ENCODE data around the gene MGMT. TPM values are rescaled to one million over a fixed set of nuclear protein-coding genes. Genes with fewer than 3 reads are reported as not detected.

MGMT gene
- total RNA-seq, 1 donor from 2014 or later = 17.9 TPM

DNA sequence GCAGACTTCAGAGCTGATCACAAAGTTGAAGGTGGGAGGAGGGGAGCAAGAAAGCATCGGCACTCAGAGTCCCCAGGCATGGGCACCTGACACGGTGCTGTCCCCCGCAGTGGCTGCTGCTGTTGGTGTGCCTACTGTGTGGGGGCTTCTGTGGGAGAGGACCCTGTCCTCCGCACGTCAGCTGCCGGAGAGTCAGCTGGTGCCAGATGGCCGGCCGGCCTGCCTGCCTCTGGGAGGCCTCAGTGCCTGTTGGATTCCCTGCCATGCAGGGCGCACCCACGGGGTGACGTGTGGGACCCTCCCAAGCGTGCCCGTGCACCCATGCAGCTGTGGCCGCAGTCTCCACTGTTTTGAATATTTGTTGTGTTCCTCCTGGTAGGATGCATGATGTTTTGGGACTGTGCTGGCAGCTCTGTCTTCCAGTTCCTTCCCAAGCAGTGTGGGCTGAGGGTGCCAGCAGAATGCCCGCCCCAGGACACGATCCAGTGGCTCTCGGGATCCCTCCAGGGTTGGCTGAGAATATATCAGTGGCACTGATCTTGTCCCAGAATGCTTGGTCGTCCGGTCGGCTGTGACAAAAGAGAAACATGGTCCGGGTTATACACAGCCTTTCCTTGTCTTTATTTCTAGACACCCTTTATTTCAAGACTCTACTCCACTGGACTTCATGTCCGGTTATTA is 185.6 kb downstream of the MGMT start:
- intact Hi-C loops (cut with micrococcal nuclease) = no loop called here

- intact Hi-C loops (cut with micrococcal nuclease) = no loop called here
Observed at GRCh38 chr10:129653428-129653827, 186.4 kb downstream of the MGMT start.

GRCh38 chr10:129653861-129654260 is 186.8 kb downstream of the MGMT start:
- intact Hi-C loops (cut with micrococcal nuclease) = no loop called here

- intact Hi-C loops (cut with micrococcal nuclease) = no loop called here
Observed at GRCh38 chr10:129654461-129654860, 187.4 kb downstream of the MGMT start.

- intact Hi-C loops (cut with micrococcal nuclease) = no loop called here
Observed at GRCh38 chr10:129655007-129655678, 188.1 kb downstream of the MGMT start.

- intact Hi-C loops (cut with micrococcal nuclease) = no loop called here
Observed at GRCh38 chr10:129655679-129656031, 188.6 kb downstream of the MGMT start.

- intact Hi-C loops (cut with micrococcal nuclease) = no loop called here
Observed at GRCh38 chr10:129656642-129657041, 189.6 kb downstream of the MGMT start.

DNA sequence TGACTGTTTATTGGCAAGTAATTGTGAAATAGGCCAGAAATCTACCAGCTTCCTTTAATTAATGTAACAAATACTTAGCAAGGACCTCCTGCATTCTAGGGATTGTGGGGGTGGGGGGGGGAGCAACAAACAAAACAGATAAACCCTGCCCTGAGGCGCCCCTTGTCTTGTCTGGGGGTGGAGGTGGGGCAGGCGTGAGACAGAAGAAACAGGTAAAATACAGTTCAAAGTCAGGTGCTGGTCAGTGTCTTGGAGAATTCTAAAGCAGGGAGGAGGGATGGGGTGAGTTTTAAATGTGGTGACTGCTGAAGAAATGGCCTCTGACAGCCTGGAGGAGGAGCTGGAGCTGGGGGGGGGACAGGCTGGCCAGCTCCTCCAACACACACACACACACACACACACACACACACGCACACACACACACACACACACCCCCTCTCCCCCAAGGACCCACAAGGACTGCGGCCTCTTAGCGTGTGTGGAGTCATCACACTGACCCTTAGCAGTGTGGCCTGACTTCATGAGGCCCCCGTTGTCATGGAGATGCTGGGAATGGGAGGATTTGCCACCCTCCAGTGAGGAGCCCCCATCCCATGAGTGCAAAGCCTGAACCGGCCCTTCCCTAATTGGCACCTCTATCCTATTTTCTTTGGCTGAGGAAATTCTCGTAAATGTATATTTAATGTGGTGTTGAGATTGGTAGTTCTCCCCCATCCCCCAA is 190.4 kb downstream of the MGMT start:
- intact Hi-C loops (cut with micrococcal nuclease) = no loop called here

DNA sequence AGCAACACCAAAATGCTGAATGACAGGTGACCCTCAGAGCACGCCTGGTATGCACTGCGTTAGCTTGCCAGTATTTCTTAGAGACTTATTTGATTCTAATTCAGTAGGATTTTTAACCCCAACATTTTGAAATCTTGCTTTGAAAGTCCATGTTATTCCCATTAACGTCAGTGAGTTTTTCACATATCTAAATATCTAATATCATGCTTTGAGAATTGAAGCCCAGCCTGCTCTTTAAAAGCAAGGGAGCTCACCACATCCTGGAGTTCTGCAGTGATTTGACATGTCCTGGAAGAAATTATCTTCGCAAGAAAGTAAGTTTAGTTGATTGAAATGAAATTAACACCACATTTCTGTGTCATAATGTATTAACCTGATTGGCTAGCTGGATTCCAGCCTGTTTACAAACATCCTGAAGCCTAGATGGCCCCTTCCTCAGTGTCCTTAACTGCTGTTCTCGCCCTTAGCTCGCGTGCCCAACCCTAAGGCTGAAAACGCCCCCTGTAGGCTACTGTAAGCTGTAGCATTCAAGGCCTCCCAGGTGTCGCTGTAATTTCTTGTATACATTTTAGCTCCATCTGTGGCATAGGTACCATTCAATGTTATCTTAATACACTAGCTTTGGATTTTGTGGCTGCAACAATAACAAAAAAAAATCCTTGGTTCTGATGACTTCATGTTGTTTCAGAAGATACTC is 191.5 kb downstream of the MGMT start:
- intact Hi-C loops (cut with micrococcal nuclease) = no loop called here

GRCh38 chr10:129659508-129660268 is 192.6 kb downstream of the MGMT start:
- intact Hi-C loops (cut with micrococcal nuclease) = no loop called here

- intact Hi-C loops (cut with micrococcal nuclease) = no loop called here
Observed at GRCh38 chr10:129660569-129660968, 193.5 kb downstream of the MGMT start.

DNA sequence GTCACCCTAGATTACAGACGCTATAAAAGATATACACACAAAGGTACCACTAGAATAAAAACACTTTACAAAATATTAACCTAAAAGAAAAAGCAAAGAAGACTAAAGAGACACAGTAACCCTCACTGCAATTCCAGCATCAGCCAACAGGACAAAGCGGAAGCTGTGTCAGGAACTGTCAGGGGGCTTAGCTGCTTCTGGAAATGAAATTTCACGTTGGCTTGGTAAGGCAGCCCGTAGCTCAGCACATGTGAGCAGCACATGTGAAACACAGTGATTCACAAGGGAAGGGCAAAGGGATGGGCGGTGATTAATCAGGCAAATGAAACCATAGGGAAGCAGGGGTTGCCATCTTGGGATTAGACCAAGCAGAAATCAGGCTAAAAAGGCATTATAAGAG is 195.4 kb downstream of the MGMT start:
- intact Hi-C loops (cut with micrococcal nuclease) = no loop called here

DNA sequence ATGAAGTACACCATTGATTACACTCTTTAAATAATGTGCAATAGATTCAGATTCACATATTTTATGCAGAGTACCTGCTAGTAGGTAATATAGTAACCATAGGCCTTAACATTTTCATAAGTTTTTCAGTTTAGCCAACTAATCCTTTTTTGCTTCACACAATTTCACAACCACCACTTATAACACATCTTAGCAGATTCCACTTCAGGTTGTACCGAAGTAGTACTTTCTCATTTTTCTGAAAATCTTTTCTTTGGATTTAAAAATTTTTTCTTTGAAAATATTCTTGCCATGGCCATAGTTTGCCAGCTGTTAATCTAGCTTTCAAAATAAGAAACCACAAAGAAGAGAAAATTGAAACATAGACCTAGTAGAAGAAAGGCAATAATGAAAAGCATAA is 203.1 kb downstream of the MGMT start:
- intact Hi-C loops (cut with micrococcal nuclease) = no loop called here

DNA sequence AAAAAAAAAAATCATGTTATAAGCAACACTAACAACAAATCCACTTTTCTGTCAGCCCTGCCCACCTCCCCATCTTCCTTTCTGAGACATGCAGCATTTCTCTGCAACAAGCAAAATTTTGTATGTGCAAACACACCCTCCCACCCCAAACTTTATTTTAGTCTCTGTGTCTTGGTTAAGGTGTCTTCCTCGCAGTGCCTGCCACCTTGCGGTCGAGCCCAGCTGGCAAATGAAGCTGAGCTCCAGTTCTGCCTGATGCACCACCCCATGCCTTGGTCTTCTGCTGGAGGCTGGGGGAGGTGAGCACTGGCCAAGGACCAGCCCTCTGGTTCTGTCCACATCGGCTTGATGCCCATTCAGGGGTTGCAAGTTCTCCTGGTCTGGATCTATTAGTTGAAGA is 206.3 kb downstream of the MGMT start:
- intact Hi-C loops (cut with micrococcal nuclease) = no loop called here

GRCh38 chr10:129675027-129675769 is 208.2 kb downstream of the MGMT start:
- intact Hi-C loops (cut with micrococcal nuclease) = no loop called here

GRCh38 chr10:129676014-129676413 is 209.0 kb downstream of the MGMT start:
- intact Hi-C loops (cut with micrococcal nuclease) = no loop called here

- intact Hi-C loops (cut with micrococcal nuclease) = no loop called here
Observed at GRCh38 chr10:129677377-129677927, 210.4 kb downstream of the MGMT start.

DNA sequence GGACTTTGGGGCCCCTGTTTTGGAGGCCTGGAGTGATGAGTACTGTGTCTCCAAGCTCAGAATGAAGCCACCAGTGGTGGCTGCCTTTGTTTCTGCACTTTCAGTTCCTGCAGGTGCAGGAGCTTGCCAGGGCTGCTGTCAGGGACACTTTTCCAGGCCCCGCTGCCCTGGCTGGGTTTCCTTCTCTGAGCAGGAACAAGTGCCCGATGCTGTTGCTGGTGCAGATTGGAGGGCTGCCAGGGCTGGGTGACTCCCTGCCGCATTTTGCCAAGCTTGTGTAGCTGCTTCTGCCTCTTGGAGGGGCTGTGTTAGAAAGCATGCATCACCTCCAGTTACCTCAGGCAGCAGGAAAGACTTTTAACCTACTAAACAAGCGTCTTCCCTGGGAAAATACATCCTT is 211.1 kb downstream of the MGMT start:
- intact Hi-C loops (cut with micrococcal nuclease) = no loop called here

DNA sequence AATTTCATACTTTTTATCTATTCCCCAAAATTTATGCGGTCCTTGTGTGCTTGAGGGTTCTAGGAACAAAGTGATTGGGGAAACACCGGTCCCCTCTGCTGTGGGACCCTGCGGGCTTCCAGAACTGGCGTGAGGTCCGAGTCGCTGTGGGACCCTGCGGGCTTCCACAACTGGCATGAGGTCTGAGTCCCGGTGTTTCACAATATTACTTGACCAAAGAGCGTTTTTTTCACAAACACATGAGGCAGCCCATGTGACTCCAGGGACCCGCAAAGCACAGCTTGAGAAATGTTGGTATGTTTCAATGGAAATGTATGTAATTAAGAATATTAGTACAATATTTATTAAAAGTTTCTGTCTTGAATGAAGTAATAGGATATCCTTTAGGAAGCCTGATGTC is 212.2 kb downstream of the MGMT start:
- intact Hi-C loops (cut with micrococcal nuclease) = no loop called here

DNA sequence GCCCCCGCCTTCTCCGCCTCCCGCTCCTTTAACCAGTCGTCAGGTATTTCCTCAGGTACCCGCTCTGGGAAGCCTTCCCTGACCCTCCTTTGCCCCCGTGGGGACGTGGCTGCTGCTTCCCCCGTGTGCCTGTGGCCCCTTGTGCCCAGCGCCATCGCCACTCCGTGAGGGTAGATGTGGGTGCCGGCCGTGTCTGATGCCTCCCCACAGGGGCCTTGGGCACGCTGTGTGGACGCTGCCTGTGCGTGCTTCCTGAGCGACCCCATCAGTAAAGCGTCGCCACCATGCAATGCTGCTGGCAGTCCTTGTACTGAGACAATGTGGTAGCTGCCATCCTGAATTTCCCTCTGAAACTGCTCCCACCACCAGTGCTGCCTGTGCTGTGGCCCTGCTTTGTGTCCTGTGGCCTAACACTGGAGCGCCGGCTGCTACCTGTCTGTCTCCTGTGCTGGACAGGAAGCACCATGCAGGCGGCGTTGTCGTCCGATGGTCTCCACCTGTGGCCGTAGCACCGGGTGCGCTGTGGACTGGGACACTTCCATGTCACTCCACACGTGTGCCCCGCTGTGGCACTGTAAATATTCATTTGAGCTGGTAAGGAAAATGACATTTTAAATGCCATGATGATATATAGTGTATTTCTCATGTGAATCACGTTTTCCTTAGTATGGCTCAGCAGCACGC is 213.8 kb downstream of the MGMT start:
- intact Hi-C loops (cut with micrococcal nuclease) = no loop called here

Measured in T-helper 2 cell treated with Interferon-gamma antibody and Interleukin-4, amounts not matched to agents 100 ng/mL and 5 ng/mL, for 36 hours (primary cell).